ENCODE measurements around the gene CECR2.

DNA sequence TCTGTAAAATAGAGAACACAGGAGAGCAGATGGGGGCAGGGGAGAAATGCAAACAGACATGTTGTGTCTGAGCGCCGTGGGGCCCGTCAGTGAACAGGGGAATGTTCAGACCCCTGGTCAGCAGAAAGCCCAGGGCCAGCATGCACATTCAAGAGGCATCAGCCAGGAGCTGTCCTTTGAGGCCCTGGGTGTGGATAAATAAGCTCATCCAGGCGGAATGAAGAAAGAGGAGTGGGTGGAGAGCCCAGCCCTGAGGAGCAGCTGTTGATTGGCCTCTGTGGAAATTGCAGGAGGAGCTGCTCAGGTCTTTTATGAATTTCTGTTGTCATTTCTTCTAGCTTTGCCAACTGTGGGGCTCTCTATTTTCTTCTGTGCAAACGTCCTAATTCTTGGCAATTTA is 49.7 kb upstream of the CECR2 start:
- TF ChIP-seq EZH2 (IDR thresholded peaks at IDR 0.05; ENCODE audit: insufficient read depth, poor library complexity, severe bottlenecking) = no peak
- no peak for TF ChIP-seq EZH2phosphoT487 (IDR thresholded peaks at IDR 0.05; ENCODE audit: insufficient read depth, low read depth)

Data from GM23248 (cell line).